GM19328 (cell line): ENCODE results near the gene AGPS.
"Not testable (repeated sequence)": the region's sequence is repeated elsewhere in the genome, so short reads cannot be mapped to it uniquely, and the experiment has no call there.

ENCODE experiments used
- ATAC-seq: cut with Tn5 transposase; IDR thresholded peaks from one replicate; pipeline ENCODE4 v1.9.1; 2021; ENCODE audit warnings: mild to moderate bottlenecking, moderate library complexity; ENCODE audit not compliant: unreplicated experiment

The AGPS gene

DNA sequence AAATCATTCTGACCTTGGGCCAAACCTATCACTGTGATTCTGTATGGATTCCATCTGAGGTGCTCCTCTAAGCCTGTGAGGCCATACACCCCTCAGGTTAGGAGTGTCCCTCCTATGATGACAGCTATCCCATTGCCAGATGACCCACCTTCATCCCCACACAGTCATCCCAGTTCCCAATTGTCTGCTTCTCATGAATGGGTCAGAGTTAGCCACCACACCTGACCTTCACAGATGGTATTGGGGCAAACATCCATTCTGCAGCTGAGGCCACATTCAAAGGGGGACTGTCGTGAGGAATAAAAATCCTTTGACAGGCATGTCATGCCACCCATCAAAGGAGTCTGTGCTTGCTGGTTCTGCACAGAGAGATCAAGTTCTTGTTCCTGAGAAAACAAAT, 155.2 kb downstream of the AGPS start:
- no peak for ATAC-seq

- no peak for ATAC-seq
Observed at GRCh38 chr2:177548636-177549035, 156.1 kb downstream of the AGPS start.

- ATAC-seq: no peak
Observed at GRCh38 chr2:177549171-177549570, 156.6 kb downstream of the AGPS start.

DNA sequence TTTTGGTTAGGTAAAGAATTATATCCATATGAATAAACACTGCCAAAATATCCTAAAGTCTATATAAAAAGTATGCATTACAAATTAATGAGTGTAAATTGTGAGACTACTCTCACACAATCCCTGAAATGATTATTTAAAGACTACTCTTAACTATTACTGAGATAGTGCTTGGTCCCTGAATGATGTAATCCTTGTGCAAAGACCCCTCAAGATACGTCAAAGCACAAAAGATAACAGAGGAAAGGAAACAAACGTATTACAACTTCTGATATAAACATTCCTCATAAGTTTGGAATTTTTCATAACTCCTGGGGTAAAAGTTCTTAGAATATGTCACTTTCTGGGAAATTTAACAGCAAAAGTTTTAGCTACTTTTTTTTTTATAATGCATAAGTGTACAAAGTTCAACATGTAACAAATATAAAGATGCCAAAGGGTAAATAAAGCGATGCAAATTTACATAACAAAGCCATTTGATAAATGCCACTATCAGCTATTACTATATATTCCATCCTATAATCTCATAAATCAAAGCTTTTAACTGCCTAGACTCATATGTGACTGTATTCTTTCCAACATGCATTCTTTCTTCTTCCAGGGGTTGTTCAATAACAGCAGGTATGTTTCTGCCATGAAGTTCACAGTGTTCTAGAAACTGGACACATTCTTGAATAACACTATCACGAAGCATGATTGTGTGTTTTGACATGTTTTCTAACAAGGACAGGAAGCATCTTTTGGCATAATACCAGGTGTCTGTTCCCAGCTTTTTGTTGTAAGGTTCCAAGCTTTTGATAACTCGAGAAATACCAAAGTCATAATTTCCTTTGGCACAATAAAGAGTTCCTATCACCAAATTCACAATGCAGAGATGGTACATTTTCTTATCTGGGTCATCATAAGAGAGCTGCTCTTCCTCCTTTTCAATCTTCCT, 158.0 kb downstream of the AGPS start:
- ATAC-seq: no peak

DNA sequence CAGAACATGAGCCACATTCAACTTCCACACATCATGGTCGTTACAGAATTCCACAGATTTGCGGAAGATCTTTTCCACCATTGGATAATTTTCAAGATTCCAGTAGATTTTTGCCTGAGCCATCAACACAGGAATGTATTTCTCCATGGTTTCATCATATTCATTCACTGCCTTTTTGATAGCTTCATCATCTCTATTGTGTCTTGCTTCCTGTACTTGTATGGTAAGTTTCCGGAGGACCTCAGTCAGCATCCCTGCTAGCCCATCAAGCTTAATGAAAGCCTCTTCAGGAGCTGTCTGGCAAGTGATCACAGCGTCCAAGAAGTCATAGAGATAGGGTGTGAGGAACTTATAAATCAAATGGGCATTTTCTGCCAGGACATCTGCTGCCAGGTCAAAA, 158.8 kb downstream of the AGPS start:
- ATAC-seq: not testable (repeated sequence)

DNA sequence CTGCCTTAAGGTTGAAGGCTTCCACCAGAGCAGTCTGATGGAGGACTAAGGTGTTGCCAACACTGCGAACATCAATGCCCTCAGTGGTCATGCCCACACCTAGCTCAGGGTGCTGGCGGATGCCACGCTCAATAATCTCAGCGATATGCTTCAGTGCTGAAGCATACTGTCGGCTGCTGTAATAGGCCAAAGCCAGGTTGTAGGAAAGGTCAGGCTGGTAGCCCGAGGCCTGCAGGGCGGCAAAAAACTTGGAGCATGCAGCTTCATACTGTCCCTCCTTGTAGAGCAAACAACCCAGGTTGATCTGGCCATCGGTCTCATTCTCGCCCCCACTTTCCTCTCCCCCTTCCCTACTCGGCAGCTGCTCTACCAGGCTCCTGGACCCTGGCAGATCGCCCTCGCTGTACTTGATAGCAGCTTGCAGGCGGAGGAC, 159.4 kb downstream of the AGPS start:
- ATAC-seq: no peak

- ATAC-seq: peak; percentile 90
Observed at GRCh38 chr2:177552422-177553175, 160.0 kb downstream of the AGPS start.

GRCh38 chr2:177553176-177553884, 160.8 kb downstream of the AGPS start:
- no peak for ATAC-seq

GRCh38 chr2:177554365-177554764, 161.8 kb downstream of the AGPS start:
- no peak for ATAC-seq

- ATAC-seq: no peak
Observed at GRCh38 chr2:177556153-177556552, 163.6 kb downstream of the AGPS start.

DNA sequence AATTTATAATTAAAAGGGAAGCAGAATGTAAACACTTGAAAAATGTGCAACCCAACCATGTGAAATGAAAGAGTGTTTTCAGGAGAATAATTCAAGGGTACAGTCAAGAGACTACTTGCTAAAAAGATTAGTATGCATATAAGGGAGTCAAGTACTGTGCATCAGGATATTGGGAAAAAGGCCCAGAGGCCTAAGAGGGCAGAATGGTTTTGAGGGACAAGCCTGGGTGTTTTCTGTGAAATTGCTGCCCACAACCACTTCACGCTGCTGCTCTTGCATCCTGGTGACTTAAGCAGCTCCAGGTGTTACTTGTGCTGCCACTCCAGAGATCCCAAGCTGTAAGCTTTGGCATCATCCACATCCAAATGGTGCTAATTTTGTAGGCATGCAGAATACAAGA, 165.2 kb downstream of the AGPS start:
- ATAC-seq: no peak

DNA sequence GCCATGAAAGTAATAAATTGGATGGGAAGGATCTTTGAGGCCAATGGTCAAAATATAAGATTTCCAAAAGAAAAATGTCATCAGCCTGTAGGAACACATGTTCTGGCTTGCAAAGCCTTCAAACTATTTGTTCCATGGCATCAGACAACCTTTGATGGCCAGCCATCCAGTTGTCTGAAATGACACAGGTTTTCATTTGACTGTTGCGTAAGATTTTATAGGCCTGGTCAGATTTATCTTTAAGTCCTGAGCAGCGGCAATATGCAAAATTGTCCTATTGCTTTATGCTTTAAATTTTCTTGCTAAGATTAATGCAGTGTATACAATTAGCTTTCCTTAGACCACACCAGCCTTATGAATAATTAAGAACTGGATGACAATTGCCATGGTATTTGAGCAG, 167.1 kb downstream of the AGPS start:
- ATAC-seq: no peak

DNA sequence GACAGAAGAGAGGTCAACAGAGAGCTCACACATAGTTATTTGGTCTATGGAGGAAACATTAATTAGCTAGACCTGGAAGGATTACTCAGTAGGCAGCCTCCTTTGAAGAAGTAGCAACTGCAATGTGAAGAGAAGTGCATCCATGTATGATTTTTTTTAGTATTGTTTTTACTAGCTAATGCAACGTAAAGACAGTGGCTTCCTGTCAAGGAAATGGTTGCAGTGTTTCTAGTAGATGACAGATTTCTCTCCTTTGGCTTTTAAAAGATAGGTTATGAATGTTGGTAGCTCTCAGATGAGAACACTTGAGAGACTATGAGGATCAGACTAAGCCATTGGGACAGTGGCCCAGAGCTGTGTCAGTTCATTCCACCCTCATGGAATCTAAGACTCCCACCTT, 175.8 kb downstream of the AGPS start:
- ATAC-seq: no peak

- ATAC-seq: no peak
Observed at GRCh38 chr2:177568893-177569292, 176.3 kb downstream of the AGPS start.

DNA sequence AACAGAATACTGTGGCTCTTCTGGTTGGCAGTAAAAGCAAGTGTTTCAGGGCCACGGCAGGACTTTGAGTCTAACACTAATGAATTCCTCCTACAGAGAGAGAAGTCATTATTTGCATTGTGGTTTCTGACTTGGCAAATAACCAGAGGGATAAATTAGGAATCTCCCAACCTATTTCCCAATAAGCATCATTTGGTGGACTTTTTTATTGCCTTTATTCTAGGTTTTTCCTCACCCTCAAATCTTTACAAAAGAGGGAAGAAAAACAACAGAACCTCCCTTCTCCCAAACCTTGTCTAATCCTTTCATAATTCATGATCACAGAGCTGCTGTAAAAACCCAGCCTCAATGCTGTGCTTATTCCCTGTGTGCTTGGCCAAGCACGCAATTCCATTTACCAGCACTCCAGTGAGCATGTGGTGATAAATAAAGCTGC, 179.7 kb downstream of the AGPS start:
- no peak for ATAC-seq

DNA sequence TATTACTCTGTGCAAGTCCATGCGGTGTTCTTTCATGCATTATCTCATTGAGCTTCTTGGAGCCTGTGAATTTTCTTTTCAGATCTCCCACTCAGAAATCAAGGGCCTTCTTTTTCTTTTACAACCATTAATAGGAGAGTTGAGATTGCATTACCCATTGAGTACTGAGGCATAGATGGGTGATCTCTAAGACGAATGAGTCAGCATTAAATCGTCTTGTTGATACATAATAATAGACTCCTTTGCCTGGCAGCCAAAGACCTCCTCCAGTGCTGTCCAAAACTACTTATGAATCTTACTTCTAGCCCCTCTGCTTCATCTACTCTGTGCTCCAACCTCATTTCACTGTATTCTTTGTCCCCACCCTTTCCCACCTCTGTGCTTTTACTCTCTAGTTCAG, 180.5 kb downstream of the AGPS start:
- ATAC-seq: no peak

DNA sequence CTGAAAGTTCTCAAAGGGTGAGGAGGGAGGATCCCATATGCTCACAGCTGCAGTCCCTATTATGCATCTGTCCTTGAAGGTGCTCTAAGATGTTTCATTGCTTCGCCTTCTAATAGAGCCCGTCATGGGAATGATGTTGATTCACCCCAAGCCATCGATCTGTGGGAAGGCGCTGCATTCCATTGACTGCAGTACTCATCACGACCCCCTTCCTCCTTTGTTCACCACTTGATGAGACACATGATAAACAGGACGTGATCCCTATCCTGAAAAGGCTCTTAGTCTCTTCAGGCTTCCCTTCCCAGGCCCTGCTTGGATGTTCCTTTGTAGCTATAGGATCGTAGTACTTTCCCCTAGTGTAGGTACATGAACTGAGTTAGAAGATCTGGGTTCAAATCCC, 181.8 kb downstream of the AGPS start:
- ATAC-seq: no peak

GRCh38 chr2:177575358-177575757, 182.8 kb downstream of the AGPS start:
- no peak for ATAC-seq

- ATAC-seq: no peak
Observed at GRCh38 chr2:177577075-177577474, 184.5 kb downstream of the AGPS start.

DNA sequence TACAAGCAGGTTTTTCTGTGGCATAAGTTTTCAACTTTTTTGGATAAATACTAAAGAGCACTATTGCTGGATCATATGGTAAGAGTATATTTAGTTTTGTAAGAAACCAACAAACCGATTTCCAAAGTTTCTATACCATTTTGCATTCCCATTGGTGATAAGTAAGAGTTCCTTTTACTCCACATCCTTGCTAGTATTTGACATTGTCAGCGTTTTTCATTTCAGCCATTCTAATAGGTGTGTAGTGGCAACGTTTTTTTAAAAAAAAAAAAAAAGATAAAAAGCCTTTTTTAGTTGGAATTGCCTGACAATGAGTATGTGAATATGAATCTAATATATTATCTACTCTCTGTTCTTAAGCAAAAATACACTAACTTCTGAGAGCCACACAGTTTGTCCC, 185.9 kb downstream of the AGPS start:
- no peak for ATAC-seq

- no peak for ATAC-seq
Observed at GRCh38 chr2:177579486-177580036, 187.0 kb downstream of the AGPS start.
